ENCODE results near the gene CAV3. TPM values are rescaled to one million over a fixed set of nuclear protein-coding genes. Genes with fewer than 3 reads are reported as not detected.

The CAV3 gene
- not detected for total RNA-seq

GRCh38 chr3:8733332-8734094, at the start of gene CAV3:
TSS of gene CAV3 (plus strand) at chr3:8733802. CDS start at chr3:8733877, 75 bp downstream.

DNA sequence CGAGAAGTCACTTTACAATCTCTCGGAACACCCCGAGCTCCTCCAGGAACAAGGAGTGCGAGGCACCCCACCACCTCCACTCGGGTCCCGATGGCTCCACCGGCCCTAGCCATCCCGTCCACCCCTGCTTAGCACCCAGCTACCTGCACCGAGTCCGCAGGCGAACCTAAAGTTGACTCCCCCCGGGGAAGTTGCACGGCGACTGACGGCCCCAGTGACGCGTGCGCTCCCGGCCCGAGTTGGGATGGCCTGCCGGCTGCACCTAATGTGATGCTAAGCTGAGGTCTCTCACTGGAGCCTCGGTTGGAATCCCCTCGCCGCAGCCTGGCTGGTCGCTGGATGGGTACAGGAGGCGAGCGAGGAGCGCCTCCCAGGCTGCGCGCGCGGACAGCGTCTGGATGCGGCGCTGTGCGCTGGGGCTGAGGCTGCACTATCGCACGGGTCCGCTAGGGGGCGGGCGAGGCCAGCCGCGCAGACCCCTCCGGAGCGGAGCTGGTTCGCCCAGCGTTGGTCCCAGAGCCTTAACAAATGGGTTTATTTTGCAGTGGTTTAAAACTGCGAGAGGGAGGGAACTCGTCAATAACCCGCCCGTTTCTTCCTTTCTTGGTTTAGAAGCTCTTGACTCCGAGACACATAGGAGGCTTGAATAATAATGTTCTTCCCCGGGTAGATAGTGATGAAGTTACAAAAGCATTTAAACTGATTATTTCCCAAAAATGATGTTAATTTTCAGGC, 35.7 kb downstream of the CAV3 start, which contains the start of gene OXTR:
Gene OXTR, minus strand, starts transcription at position 526 of the 735 bp plus-strand sequence. CDS start 1,426 bp downstream, outside the sequence.

Other genes with a start within 250 kb of the CAV3 start
- 4.6 TPM for gene LMCD1, start 232.0 kb upstream of the CAV3 start, total RNA-seq
- 0.69 TPM for gene SSUH2, start 89.0 kb upstream of the CAV3 start, total RNA-seq
- 3.0 TPM for gene OXTR, start 35.8 kb downstream of the CAV3 start, total RNA-seq
- gene RAD18, start 229.7 kb downstream of the CAV3 start, total RNA-seq = 11.8 TPM

All from diencephalon (tissue), 1 donor.